GM12864 (cell line): ENCODE measurements around the gene IRF8.

Source experiments
- DNase-seq: peaks from one replicate; pipeline ENCODE4 v3.0.0-alpha.2; 2011; ENCODE audit warnings: low read depth
- H3K4me3 ChIP-seq: 2 replicates; pipeline ENCODE4 v1.5.1; 2011; ENCODE audit warnings: mild to moderate bottlenecking, low read depth, low read length, control low read depth
- CTCF ChIP-seq: IDR thresholded peaks from 2 replicates; pipeline ENCODE4 v1.5.1; 2011; ENCODE audit warnings: low read depth, mild to moderate bottlenecking, moderate library complexity, low read length, control low read depth, inconsistent platforms; ENCODE audit errors: missing control alignments

Gene IRF8

DNA sequence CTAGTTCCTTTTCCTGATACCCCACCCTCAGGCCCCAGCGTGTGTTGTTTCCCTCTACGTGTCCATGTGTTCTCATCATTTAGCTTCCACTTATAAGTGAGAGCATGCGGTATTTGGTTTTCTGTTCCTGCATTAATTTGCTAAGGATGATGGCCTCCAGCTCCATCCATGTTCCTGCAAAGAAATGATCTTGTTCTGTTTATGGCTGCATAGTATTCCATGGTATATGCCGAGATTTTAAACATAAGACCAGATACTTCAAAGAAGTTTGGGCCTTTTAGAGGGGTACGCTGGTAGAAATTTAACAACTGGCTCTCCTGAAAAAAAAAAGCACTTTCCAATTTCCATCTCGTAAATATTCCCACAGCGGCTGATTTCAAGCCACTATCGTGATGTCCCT lies 59.8 kb downstream of the IRF8 start:
- TF ChIP-seq CTCF = no peak
- H3K4me3 ChIP-seq = no peak overlapping the region
- DNase-seq = no peak

DNA sequence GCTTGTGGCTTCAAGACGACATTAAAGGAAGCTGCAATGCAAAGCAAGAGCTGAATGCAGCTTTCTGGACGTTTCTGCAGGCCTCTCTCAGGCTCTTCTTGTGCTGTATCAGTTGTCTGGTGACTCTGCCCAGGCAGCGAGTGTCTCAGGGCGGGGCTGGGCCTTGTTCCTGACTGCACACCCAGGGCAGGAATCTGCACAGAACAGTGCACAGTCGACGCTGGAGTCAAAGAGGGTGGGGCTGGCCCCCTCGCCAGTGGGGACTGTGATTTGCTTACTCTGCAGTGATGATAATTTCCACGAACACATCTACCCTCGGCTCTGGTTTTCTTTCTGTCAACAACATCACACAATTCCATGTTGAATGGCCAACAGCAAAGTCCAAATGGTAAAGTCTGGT lies 60.7 kb downstream of the IRF8 start:
- no peak overlapping the region for H3K4me3 ChIP-seq
- TF ChIP-seq CTCF = no peak
- DNase-seq = no peak

- no peak overlapping the region for H3K4me3 ChIP-seq
- DNase-seq = no peak
- no peak for TF ChIP-seq CTCF
Measured at GRCh38 chr16:85960486-85961046, 61.6 kb downstream of the IRF8 start.

GRCh38 chr16:85961988-85962915 lies 63.3 kb downstream of the IRF8 start:
- no peak for DNase-seq
- peak; percentile 23 for TF ChIP-seq CTCF
- H3K4me3 ChIP-seq = no peak overlapping the region

- no peak for TF ChIP-seq CTCF
- DNase-seq = no peak
- no peak overlapping the region for H3K4me3 ChIP-seq
Measured at GRCh38 chr16:85963753-85964285, 64.9 kb downstream of the IRF8 start.

GRCh38 chr16:85965125-85965524 lies 66.2 kb downstream of the IRF8 start:
- DNase-seq = no peak
- no peak for TF ChIP-seq CTCF
- no peak overlapping the region for H3K4me3 ChIP-seq
